AG09309 (cell line): ENCODE measurements around the gene PODXL2.
"Not testable (repeated sequence)": the region's sequence is repeated elsewhere in the genome, so short reads cannot be mapped to it uniquely, and the experiment has no call there.

Experiments
- DNase-seq: peaks from one replicate; pipeline ENCODE4 v3.0.0-alpha.2; 2010; ENCODE audit warnings: low read depth
- H3K4me3 ChIP-seq: 2 replicates; pipeline ENCODE4 v1.5.1; 2011; ENCODE audit warnings: mild to moderate bottlenecking, low read depth, low read length, moderate library complexity; ENCODE audit not compliant: control insufficient read depth
- CTCF ChIP-seq: IDR thresholded peaks from 2 replicates; pipeline ENCODE4 v1.5.1; 2011; ENCODE audit warnings: mild to moderate bottlenecking, low read depth, low read length, inconsistent platforms; ENCODE audit not compliant: insufficient read depth, control insufficient read depth; ENCODE audit errors: missing control alignments

PODXL2 gene

GRCh38 chr3:127597020-127597771 lies 31.8 kb upstream of the PODXL2 start:
- no peak for DNase-seq
- no peak for TF ChIP-seq CTCF
- no peak overlapping the region for H3K4me3 ChIP-seq

GRCh38 chr3:127598841-127599570 lies 30.0 kb upstream of the PODXL2 start:
- TF ChIP-seq CTCF, result no peak
- DNase-seq, result no peak
- peak overlapping the region; percentile 62 for H3K4me3 ChIP-seq

GRCh38 chr3:127600749-127601456 lies 28.1 kb upstream of the PODXL2 start:
- TF ChIP-seq CTCF, result no peak
- H3K4me3 ChIP-seq, result no peak overlapping the region
- no peak for DNase-seq

- TF ChIP-seq CTCF, result no peak
- no peak overlapping the region for H3K4me3 ChIP-seq
- no peak for DNase-seq
Observed at GRCh38 chr3:127604035-127604434, 24.9 kb upstream of the PODXL2 start.

- no peak for DNase-seq
- no peak for TF ChIP-seq CTCF
- no peak overlapping the region for H3K4me3 ChIP-seq
Observed at GRCh38 chr3:127604546-127605165, 24.3 kb upstream of the PODXL2 start.

- H3K4me3 ChIP-seq, DNase-seq: not testable (repeated sequence)
Observed at GRCh38 chr3:127605547-127605946, 23.4 kb upstream of the PODXL2 start.
